IMR-90 (cell line): ENCODE measurements around the gene UBALD1.

Experiments used
- BHLHE40 ChIP-seq: fragments of 150-350 bp; IDR thresholded peaks from 2 replicates; pipeline ENCODE4 v1.6.1; 2016; ENCODE audit warnings: mild to moderate bottlenecking, low read depth, low read length
- CEBPB ChIP-seq: IDR thresholded peaks from 2 replicates; pipeline ENCODE4 v1.6.1; 2012; ENCODE audit warnings: low read depth, low read length, improper control_type of control experiment
- CTCF ChIP-seq: conservative IDR thresholded peaks from 2 replicates; pipeline ENCODE4 v1.5.1; 2012; ENCODE audit warnings: mild to moderate bottlenecking, low read depth, low read length, improper control_type of control experiment
- ELK1 ChIP-seq: fragments of 150-350 bp; IDR thresholded peaks from 2 replicates; pipeline ENCODE4 v1.6.1; 2016; ENCODE audit warnings: low read depth, mild to moderate bottlenecking, low read length, moderate library complexity, borderline replicate concordance
- FOS ChIP-seq: fragments of 150-350 bp; IDR thresholded peaks from 2 replicates; pipeline ENCODE4 v1.6.1; 2016; ENCODE audit warnings: low read depth, low read length
- MAFK ChIP-seq: IDR thresholded peaks from 2 replicates; pipeline ENCODE4 v1.6.1; 2012; ENCODE audit warnings: low read depth, low read length, improper control_type of control experiment
- MAZ ChIP-seq: IDR thresholded peaks from 2 replicates; pipeline ENCODE4 v1.6.1; 2012; ENCODE audit warnings: low read depth, mild to moderate bottlenecking, low read length, improper control_type of control experiment, moderate library complexity, borderline replicate concordance
- MXI1 ChIP-seq: IDR thresholded peaks from 2 replicates; pipeline ENCODE4 v1.6.1; 2012; ENCODE audit warnings: low read depth, mild to moderate bottlenecking, low read length, moderate library complexity, borderline replicate concordance
- POLR2A ChIP-seq: IDR thresholded peaks from 2 replicates; pipeline ENCODE4 v1.6.1; 2012; ENCODE audit warnings: mild to moderate bottlenecking, low read depth, low read length
- RAD21 ChIP-seq: IDR thresholded peaks from 2 replicates; pipeline ENCODE4 v1.6.1; 2012; ENCODE audit warnings: low read length, improper control_type of control experiment
- RFX5 ChIP-seq: IDR thresholded peaks from 2 replicates; pipeline ENCODE4 v1.8.0; 2012; ENCODE audit warnings: low read depth, mild to moderate bottlenecking, low read length, moderate library complexity
- SMC3 ChIP-seq: fragments of 150-350 bp; IDR thresholded peaks from 2 replicates; pipeline ENCODE4 v1.6.1; 2016; ENCODE audit warnings: low read depth, mild to moderate bottlenecking, antibody characterized with exemption, low read length, moderate library complexity
- USF2 ChIP-seq: fragments of 150-350 bp; IDR thresholded peaks from 2 replicates; pipeline ENCODE4 v1.6.1; 2017; ENCODE audit warnings: mild to moderate bottlenecking, antibody characterized with exemption, low read length, low read depth

- TF ChIP-seq CTCF (no peak), CEBPB (no peak), RAD21 (no peak), POLR2A (no peak), BHLHE40 (no peak), MAFK (no peak), USF2 (no peak), RFX5 (no peak), MXI1 (no peak), FOS (no peak), ELK1 (no peak), SMC3 (no peak), MAZ (no peak)
Measured at GRCh38 chr16:4647644-4647980, 32.9 kb upstream of the UBALD1 start.
